Fibroblast of skin of right quadriceps (primary cell): ENCODE results near the gene KRTAP10-3.

Experiments used
- DNase-seq: peaks from one replicate; pipeline ENCODE4 v3.0.0-alpha.2; 2013

Gene KRTAP10-3

GRCh38 chr21:44514746-44515358, 43.7 kb downstream of the KRTAP10-3 start:
- DNase-seq: no peak

GRCh38 chr21:44514218-44514520, 44.4 kb downstream of the KRTAP10-3 start:
- DNase-seq: no peak

- DNase-seq: no peak
These were observed 45.0 kb downstream of the KRTAP10-3 start for GRCh38 chr21:44513389-44514217.

- no peak for DNase-seq
These were observed 45.9 kb downstream of the KRTAP10-3 start for GRCh38 chr21:44512496-44513388.

- DNase-seq: no peak
These were observed 46.7 kb downstream of the KRTAP10-3 start for GRCh38 chr21:44511938-44512275.

- DNase-seq: no peak
These were observed 47.2 kb downstream of the KRTAP10-3 start for GRCh38 chr21:44511219-44511937.

- DNase-seq: peak; percentile 17
These were observed 47.9 kb downstream of the KRTAP10-3 start for GRCh38 chr21:44510508-44511218.

- no peak for DNase-seq
These were observed 48.5 kb downstream of the KRTAP10-3 start for GRCh38 chr21:44510109-44510507.

GRCh38 chr21:44509539-44509938, 49.1 kb downstream of the KRTAP10-3 start:
- DNase-seq: no peak

- no peak for DNase-seq
These were observed 49.7 kb downstream of the KRTAP10-3 start for GRCh38 chr21:44508711-44509445.

- DNase-seq: no peak
These were observed 50.2 kb downstream of the KRTAP10-3 start for GRCh38 chr21:44508426-44508710.
